HEK293 (cell line): ENCODE results near the gene TYSND1.

ENCODE experiments used
- CTCF ChIA-PET: fragments of 350-600 bp; formaldehyde crosslinking; extraction: SDS; loops from one replicate; lab custom pipeline; 2021; ENCODE audit warnings: antibody characterized with exemption; lab: Yijun Ruan, JAX
- POLR2A ChIA-PET: fragments of 300-600 bp; formaldehyde crosslinking; extraction: SDS; loops from one replicate; lab custom pipeline; 2020; ENCODE audit warnings: antibody characterized with exemption, inconsistent platforms; lab: Yijun Ruan, JAX
- H3K27ac ChIP-seq: fragments of 200-500 bp; sonication (Bioruptor generic); 2 replicates; pipeline ENCODE4 v1.5.1; 2014; ENCODE audit warnings: low read depth, low read length, control low read depth, inconsistent platforms; ENCODE audit errors: extremely low read depth
- H3K36me3 ChIP-seq, 2 experiments: fragments of 200-500 bp in 1 of 2; sonication (Bioruptor generic) in 1 of 2; 1 replicate in 1 of 2; 2 replicates in 1 of 2; pipeline ENCODE4 v1.5.1; 2014 to 2017; ENCODE audit warnings: inconsistent platforms in 2 of 2, low read length in 2 of 2; ENCODE audit not compliant: control insufficient read depth in 2 of 2, insufficient read depth in 1 of 2
- H3K4me1 ChIP-seq: fragments of 200-500 bp; sonication (Bioruptor generic); 2 replicates; pipeline ENCODE4 v1.5.1; 2014; ENCODE audit warnings: mild to moderate bottlenecking, low read length, inconsistent platforms; ENCODE audit not compliant: control insufficient read depth, insufficient read depth
- H3K4me3 ChIP-seq: 2 replicates; pipeline ENCODE4 v1.5.1; 2011; ENCODE audit warnings: low read depth, mild to moderate bottlenecking, control low read depth, low read length, moderate library complexity
- H3K9me3 ChIP-seq: fragments of 200-500 bp; sonication (Bioruptor generic); 2 replicates; pipeline ENCODE4 v1.5.1; 2014; ENCODE audit warnings: low read depth, low read length, inconsistent platforms; ENCODE audit not compliant: control insufficient read depth, insufficient read depth
- EGR2 ChIP-seq: fragments of 450-650 bp; formaldehyde crosslinking; IDR thresholded peaks from 2 replicates; pipeline ENCODE4 v1.5.1; 2016; ENCODE audit warnings: low read depth, missing biosample characterization, missing genetic modification characterization
- MZF1 ChIP-seq: fragments of 450-650 bp; formaldehyde crosslinking; IDR thresholded peaks from 2 replicates; pipeline ENCODE4 v1.5.1; 2017; ENCODE audit warnings: missing biosample characterization, missing genetic modification characterization, borderline replicate concordance
- PATZ1 ChIP-seq: fragments of 450-650 bp; formaldehyde crosslinking; IDR thresholded peaks from 2 replicates; pipeline ENCODE4 v1.5.1; 2016; ENCODE audit warnings: missing biosample characterization, missing genetic modification characterization
- SETDB1 ChIP-seq: IDR thresholded peaks from one replicate; pipeline ENCODE4 v1.6.1; 2017; ENCODE audit warnings: mild to moderate bottlenecking, low read length, moderate library complexity, mixed read lengths; ENCODE audit not compliant: insufficient read length
- SP3 ChIP-seq: fragments of 450-650 bp; formaldehyde crosslinking; IDR thresholded peaks from 2 replicates; pipeline ENCODE4 v1.5.1; 2016; ENCODE audit warnings: missing biosample characterization, missing genetic modification characterization
- YY2 ChIP-seq: fragments of 450-650 bp; formaldehyde crosslinking; IDR thresholded peaks from 2 replicates; pipeline ENCODE4 v1.5.1; 2016; ENCODE audit warnings: missing biosample characterization, missing genetic modification characterization
- ZBTB21 ChIP-seq: fragments of 450-650 bp; formaldehyde crosslinking; IDR thresholded peaks from 2 replicates; pipeline ENCODE4 v1.5.1; 2017; ENCODE audit warnings: missing biosample characterization, missing genetic modification characterization
- ZNF114 ChIP-seq: fragments of 450-650 bp; formaldehyde crosslinking; IDR thresholded peaks from 2 replicates; pipeline ENCODE4 v1.5.0; 2017; ENCODE audit warnings: missing biosample characterization, missing genetic modification characterization
- ZNF138 ChIP-seq: fragments of 450-650 bp; formaldehyde crosslinking; IDR thresholded peaks from 2 replicates; pipeline ENCODE4 v1.5.1; 2016; ENCODE audit warnings: missing biosample characterization, missing genetic modification characterization, borderline replicate concordance
- ZNF174 ChIP-seq: fragments of 450-650 bp; formaldehyde crosslinking; IDR thresholded peaks from 2 replicates; pipeline ENCODE4 v1.5.0; 2017; ENCODE audit warnings: missing biosample characterization, mild to moderate bottlenecking, missing genetic modification characterization
- ZNF248 ChIP-seq: fragments of 450-650 bp; formaldehyde crosslinking; IDR thresholded peaks from 2 replicates; pipeline ENCODE4 v1.5.1; 2017; ENCODE audit warnings: missing biosample characterization, missing genetic modification characterization
- ZNF335 ChIP-seq: fragments of 450-650 bp; formaldehyde crosslinking; conservative IDR thresholded peaks from 2 replicates; pipeline ENCODE4 v1.5.1; 2016; ENCODE audit warnings: missing biosample characterization, missing genetic modification characterization
- ZNF341 ChIP-seq: fragments of 450-650 bp; formaldehyde crosslinking; IDR thresholded peaks from 2 replicates; pipeline ENCODE4; 2016; ENCODE audit warnings: low read depth, missing biosample characterization, missing genetic modification characterization
- ZNF521 ChIP-seq: fragments of 450-650 bp; formaldehyde crosslinking; IDR thresholded peaks from 2 replicates; pipeline ENCODE4 v1.5.1; 2017; ENCODE audit warnings: missing biosample characterization, mild to moderate bottlenecking, missing genetic modification characterization
- ZNF555 ChIP-seq: fragments of 450-650 bp; formaldehyde crosslinking; conservative IDR thresholded peaks from 2 replicates; pipeline ENCODE4 v1.5.1; 2017; ENCODE audit warnings: missing biosample characterization, mild to moderate bottlenecking, missing genetic modification characterization, inconsistent platforms
- ZNF558 ChIP-seq: fragments of 450-650 bp; formaldehyde crosslinking; IDR thresholded peaks from 2 replicates; pipeline ENCODE4 v1.5.1; 2016; ENCODE audit warnings: missing biosample characterization, missing genetic modification characterization
- ZNF571 ChIP-seq: fragments of 450-650 bp; formaldehyde crosslinking; IDR thresholded peaks from 2 replicates; pipeline ENCODE4 v1.5.0; 2017; ENCODE audit warnings: missing biosample characterization, missing genetic modification characterization
- ZNF600 ChIP-seq: fragments of 450-650 bp; formaldehyde crosslinking; IDR thresholded peaks from 2 replicates; pipeline ENCODE4 v1.5.1; 2016; ENCODE audit warnings: missing biosample characterization, missing genetic modification characterization
- ZNF658 ChIP-seq: fragments of 450-650 bp; formaldehyde crosslinking; IDR thresholded peaks from 2 replicates; pipeline ENCODE4; 2016; ENCODE audit warnings: missing biosample characterization, missing genetic modification characterization
- ZNF692 ChIP-seq: fragments of 450-650 bp; formaldehyde crosslinking; IDR thresholded peaks from 2 replicates; pipeline ENCODE4 v1.5.1; 2016; ENCODE audit warnings: missing biosample characterization, missing genetic modification characterization
- ZXDB ChIP-seq: fragments of 450-650 bp; formaldehyde crosslinking; IDR thresholded peaks from 2 replicates; pipeline ENCODE4 v1.5.1; 2016; ENCODE audit warnings: missing biosample characterization, missing genetic modification characterization
- TF ChIP-seq, protein P1 (sequence below): fragments of 450-650 bp; IDR thresholded peaks from 2 replicates; pipeline ENCODE4 v1.5.1; 2018; ENCODE audit warnings: missing biosample characterization, mild to moderate bottlenecking, missing genetic modification characterization
- TF ChIP-seq, protein P2 (sequence below): fragments of 450-650 bp; formaldehyde crosslinking; IDR thresholded peaks from 2 replicates; pipeline ENCODE4 v1.5.1; 2016; ENCODE audit warnings: missing biosample characterization, missing genetic modification characterization
- TF ChIP-seq, protein P3 (sequence below): fragments of 450-650 bp; formaldehyde crosslinking; IDR thresholded peaks from 2 replicates; pipeline ENCODE4 v1.5.1; 2016; ENCODE audit warnings: missing biosample characterization, missing genetic modification characterization

The TYSND1 gene

GRCh38 chr10:70142555-70142954, 3.9 kb downstream of the TYSND1 start:
- H3K4me1 ChIP-seq: peaks cover 6% of the 10 kb centered on the region; the same call in 1 of the 2 replicates
- H3K4me3 ChIP-seq: no peak overlapping the region
- no peaks in the 10 kb centered on the region for H3K9me3 ChIP-seq
- POLR2A ChIA-PET: interaction anchor here (0.6 kb wide), 1 partner anchor 14 kb away, joined by 3 read pairs; no protein-coding TSS in a partner anchor
- TF ChIP-seq ZNF571 (no peak), ZNF658 (tag by site-specific recombination) (no peak), SETDB1 (no peak), ZNF248 (no peak), ZNF558 (tag by site-specific recombination) (no peak), ZNF341 (no peak), PATZ1 (tag by site-specific recombination) (no peak)
- TF ChIP-seq, protein P1, sequence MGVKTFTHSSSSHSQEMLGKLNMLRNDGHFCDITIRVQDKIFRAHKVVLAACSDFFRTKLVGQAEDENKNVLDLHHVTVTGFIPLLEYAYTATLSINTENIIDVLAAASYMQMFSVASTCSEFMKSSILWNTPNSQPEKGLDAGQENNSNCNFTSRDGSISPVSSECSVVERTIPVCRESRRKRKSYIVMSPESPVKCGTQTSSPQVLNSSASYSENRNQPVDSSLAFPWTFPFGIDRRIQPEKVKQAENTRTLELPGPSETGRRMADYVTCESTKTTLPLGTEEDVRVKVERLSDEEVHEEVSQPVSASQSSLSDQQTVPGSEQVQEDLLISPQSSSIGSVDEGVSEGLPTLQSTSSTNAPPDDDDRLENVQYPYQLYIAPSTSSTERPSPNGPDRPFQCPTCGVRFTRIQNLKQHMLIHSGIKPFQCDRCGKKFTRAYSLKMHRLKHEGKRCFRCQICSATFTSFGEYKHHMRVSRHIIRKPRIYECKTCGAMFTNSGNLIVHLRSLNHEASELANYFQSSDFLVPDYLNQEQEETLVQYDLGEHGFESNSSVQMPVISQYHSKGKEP (tag by site-specific recombination): no peak
- TF ChIP-seq, all 188 proteins: peak for 0
- CTCF ChIA-PET: interaction anchor here (0.9 to 5.2 kb wide), 2 partner anchors 26 to 27 kb away, joined by 4 to 15 read pairs; no protein-coding TSS in a partner anchor
- Histone ChIP-seq H3K27ac (no peak overlapping the region), H3K36me3 (peaks cover 0 to 17% of the 10 kb centered on the region in 2 experiments; a peak in 1 of 3 replicates)

GRCh38 chr10:70140297-70140696, 6.2 kb downstream of the TYSND1 start:
- H3K4me3 ChIP-seq: no peak overlapping the region
- CTCF ChIA-PET: interaction anchor here (5.2 kb wide), 1 partner anchor 24 kb away, joined by 15 read pairs; no protein-coding TSS in a partner anchor
- POLR2A ChIA-PET: interaction anchor here (0.5 to 1.7 kb wide), 2 partner anchors 27 to 30 kb away, joined by 3 to 14 read pairs; partner anchors contain the start of gene SAR1A
- no peak overlapping the region for H3K27ac ChIP-seq
- TF ChIP-seq ZNF174 (tag by site-specific recombination) (no peak), ZNF138 (tag by site-specific recombination) (no peak), ZNF335 (tag by site-specific recombination) (no peak), MZF1 (tag by site-specific recombination) (no peak), ZNF555 (tag by site-specific recombination) (no peak)
- peaks cover 3% of the 10 kb centered on the region; the same call in 1 of the 2 replicates for H3K4me1 ChIP-seq
- H3K9me3 ChIP-seq: no peaks in the 10 kb centered on the region
- H3K36me3 ChIP-seq: peaks cover 0 to 17% of the 10 kb centered on the region in 2 experiments; a peak in 1 of 3 replicates

DNA sequence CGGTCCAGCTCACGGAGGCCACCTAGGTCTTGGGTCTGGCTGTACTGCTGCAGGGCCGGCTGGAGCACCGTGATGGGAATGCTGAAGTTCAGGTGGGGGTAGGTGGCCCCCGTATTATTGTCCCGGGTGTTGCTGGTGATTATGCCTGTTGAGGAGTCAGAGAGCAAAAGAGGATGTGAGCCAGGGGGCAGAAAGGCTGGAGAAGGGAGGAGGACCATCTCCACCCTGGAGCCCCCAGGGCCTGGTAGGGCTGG, 6.6 kb downstream of the TYSND1 start:
- H3K9me3 ChIP-seq: no peaks in the 10 kb centered on the region
- no peak overlapping the region for H3K27ac ChIP-seq
- POLR2A ChIA-PET: interaction anchor here (0.5 to 1.7 kb wide), 2 partner anchors 27 to 31 kb away, joined by 3 to 14 read pairs; partner anchors contain the start of gene SAR1A
- CTCF ChIA-PET: interaction anchor here (5.2 kb wide), 1 partner anchor 24 kb away, joined by 15 read pairs; no protein-coding TSS in a partner anchor
- H3K4me3 ChIP-seq: no peak overlapping the region
- no peaks in the 10 kb centered on the region for H3K4me1 ChIP-seq
- TF ChIP-seq ZNF600: no peak
- TF ChIP-seq, protein P2, sequence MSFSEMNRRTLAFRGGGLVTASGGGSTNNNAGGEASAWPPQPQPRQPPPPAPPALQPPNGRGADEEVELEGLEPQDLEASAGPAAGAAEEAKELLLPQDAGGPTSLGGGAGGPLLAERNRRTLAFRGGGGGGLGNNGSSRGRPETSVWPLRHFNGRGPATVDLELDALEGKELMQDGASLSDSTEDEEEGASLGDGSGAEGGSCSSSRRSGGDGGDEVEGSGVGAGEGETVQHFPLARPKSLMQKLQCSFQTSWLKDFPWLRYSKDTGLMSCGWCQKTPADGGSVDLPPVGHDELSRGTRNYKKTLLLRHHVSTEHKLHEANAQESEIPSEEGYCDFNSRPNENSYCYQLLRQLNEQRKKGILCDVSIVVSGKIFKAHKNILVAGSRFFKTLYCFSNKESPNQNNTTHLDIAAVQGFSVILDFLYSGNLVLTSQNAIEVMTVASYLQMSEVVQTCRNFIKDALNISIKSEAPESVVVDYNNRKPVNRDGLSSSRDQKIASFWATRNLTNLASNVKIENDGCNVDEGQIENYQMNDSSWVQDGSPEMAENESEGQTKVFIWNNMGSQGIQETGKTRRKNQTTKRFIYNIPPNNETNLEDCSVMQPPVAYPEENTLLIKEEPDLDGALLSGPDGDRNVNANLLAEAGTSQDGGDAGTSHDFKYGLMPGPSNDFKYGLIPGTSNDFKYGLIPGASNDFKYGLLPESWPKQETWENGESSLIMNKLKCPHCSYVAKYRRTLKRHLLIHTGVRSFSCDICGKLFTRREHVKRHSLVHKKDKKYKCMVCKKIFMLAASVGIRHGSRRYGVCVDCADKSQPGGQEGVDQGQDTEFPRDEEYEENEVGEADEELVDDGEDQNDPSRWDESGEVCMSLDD: no peak
- no peak for TF ChIP-seq YY2 (tag by site-specific recombination)
- TF ChIP-seq SP3 (tag by site-specific recombination): no peak
- TF ChIP-seq ZNF658 (tag by site-specific recombination): no peak
- TF ChIP-seq ZXDB (tag by site-specific recombination): no peak
- no peak for TF ChIP-seq ZNF521
- no peak for TF ChIP-seq ZNF114
- TF ChIP-seq, protein P3, sequence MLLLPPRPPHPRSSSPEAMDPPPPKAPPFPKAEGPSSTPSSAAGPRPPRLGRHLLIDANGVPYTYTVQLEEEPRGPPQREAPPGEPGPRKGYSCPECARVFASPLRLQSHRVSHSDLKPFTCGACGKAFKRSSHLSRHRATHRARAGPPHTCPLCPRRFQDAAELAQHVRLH (tag by site-specific recombination): no peak
- TF ChIP-seq ZBTB21 (tag by site-specific recombination): no peak
- TF ChIP-seq EGR2 (tag by site-specific recombination): no peak
- no peak for TF ChIP-seq ZNF692 (tag by site-specific recombination)
- peaks cover 0 to 17% of the 10 kb centered on the region in 2 experiments; a peak in 1 of 3 replicates for H3K36me3 ChIP-seq
